GM21447 (cell line): ENCODE results near the gene PYURF.

ENCODE experiments used
- ATAC-seq: cut with Tn5 transposase; IDR thresholded peaks from one replicate; pipeline ENCODE4 v1.9.1; 2021; ENCODE audit not compliant: unreplicated experiment

PYURF gene

GRCh38 chr4:88514557-88515511 lies 8.7 kb downstream of the PYURF start:
- ATAC-seq = no peak

- no peak for ATAC-seq
Measured at GRCh38 chr4:88511236-88511635, 12.3 kb downstream of the PYURF start.

- ATAC-seq = no peak
Measured at GRCh38 chr4:88503344-88503743, 20.2 kb downstream of the PYURF start.

- no peak for ATAC-seq
Measured at GRCh38 chr4:88497859-88498409, 25.6 kb downstream of the PYURF start.

GRCh38 chr4:88489100-88489761 lies 34.3 kb downstream of the PYURF start:
- ATAC-seq = no peak

GRCh38 chr4:88481537-88481936 lies 42.0 kb downstream of the PYURF start:
- no peak for ATAC-seq

GRCh38 chr4:88478247-88478646 lies 45.3 kb downstream of the PYURF start:
- ATAC-seq = no peak

- no peak for ATAC-seq
Measured at GRCh38 chr4:88477229-88477860, 46.2 kb downstream of the PYURF start.
